Left renal cortex interstitium (tissue), 4 donors: ENCODE data around the gene GNPDA1. TPM values are rescaled to one million over a fixed set of nuclear protein-coding genes. Genes with fewer than 3 reads are reported as not detected.

ENCODE experiments used
- DNase-seq, 4 donors: peaks; one replicate each; pipeline ENCODE4 v3.0.0-alpha.2; 2013; ENCODE audit warnings: low read depth in 4 of 4, low spot score in 2 of 4, missing footprints in 1 of 4
- polyA plus RNA-seq, 4 donors: library from polyadenylated mRNA; unstranded; fragments of 120-200 nt; gene quantifications; one replicate each; pipeline ENCODE4 v1.2.1, GENCODE V29; 2013; ENCODE audit not compliant: insufficient read length in 4 of 4

The GNPDA1 gene
- polyA plus RNA-seq, 4 donors, result 60.1 to 62.8 (median 62.6) TPM

- DNase-seq, result peak; percentile 55 to 87 (median 76)
These were observed 12.0 kb upstream of the GNPDA1 start for GRCh38 chr5:142024771-142025304.

DNA sequence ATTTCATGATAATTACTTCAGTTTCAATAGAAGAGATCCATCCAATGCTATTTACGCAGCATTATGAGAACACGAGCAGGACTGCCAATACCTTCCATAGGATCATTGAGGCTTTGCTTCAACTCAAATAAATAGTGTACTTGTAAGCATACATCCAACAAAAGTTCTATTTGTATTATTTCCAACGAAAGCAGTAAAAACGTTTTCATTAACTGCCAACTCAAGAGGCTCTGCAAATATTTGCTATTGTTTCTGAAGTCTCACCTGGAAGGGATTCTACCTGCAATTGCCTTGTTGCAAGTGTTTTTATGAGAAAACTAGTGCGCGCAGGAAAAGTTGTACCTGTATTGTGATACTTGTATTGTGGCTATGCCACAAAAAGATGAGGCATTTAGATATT, 11.0 kb upstream of the GNPDA1 start:
- DNase-seq, result no peak

- DNase-seq, result no peak
These were observed 7.4 kb upstream of the GNPDA1 start for GRCh38 chr5:142020122-142020659.

GRCh38 chr5:142017832-142018427, 5.1 kb upstream of the GNPDA1 start:
- no peak for DNase-seq

DNA sequence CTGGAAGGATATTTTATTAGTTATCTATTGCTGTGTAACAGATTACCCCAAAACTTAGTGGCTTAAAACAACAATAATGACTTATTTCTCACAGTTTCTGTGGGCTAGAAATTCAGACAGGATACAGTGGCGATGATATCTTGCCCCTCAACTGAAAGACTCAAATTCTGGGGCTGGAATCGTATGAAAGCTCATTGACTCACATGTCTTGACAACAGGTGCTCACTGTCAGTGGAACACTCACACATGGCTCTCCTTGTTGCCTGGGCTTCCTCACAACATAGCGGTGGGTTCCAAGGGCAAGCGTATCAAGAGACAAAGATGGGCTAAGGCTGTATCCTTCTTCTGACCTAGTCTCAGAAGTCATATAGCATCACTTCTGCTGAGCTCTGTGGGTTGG, 3.7 kb upstream of the GNPDA1 start:
- no peak for DNase-seq

GRCh38 chr5:142015781-142016533, 3.1 kb upstream of the GNPDA1 start:
- DNase-seq, result no peak

GRCh38 chr5:142014911-142015584, 2.2 kb upstream of the GNPDA1 start:
- DNase-seq, result peak in 1 of 4 donors; percentile 15

DNA sequence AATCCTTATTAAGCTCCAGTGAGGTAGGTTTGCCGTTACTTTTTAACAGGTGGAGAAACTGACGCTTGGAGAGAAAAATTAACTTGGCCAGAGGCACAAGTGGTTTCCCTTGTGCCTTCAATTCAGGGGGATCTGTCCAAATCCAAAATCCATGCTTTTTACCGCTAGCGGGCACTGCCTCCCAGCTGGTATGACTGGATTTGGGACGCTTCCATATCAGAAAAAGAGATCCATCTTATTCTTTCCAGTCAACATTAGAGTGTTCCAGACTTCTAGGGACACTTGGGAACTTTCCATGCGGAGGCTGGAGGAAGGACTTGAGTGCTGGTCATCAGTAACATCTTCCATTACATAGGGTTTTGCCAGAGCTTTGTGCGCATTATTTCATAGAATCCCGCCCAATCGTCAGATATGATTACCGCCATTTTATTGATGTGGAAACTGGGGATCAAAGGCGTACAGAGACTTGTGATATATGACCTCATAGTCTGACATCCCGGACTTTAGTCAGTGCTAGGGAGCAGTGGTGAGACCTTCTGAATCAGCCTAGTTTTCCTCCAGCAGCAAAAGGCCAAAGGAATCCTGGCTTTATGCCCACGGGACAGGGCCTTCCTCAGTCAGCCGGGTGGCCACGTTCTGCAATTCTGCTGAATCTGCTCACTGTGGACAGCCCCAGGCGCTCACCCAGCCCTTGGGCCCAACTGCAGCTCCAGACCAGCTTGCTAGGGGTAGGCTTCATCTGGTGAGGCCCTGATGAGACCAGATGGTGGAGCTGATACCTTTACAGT, 1.1 kb upstream of the GNPDA1 start:
- DNase-seq, result no peak

- DNase-seq, result no peak
These were observed 541 bp downstream of the GNPDA1 start for GRCh38 chr5:142012186-142012785.

DNA sequence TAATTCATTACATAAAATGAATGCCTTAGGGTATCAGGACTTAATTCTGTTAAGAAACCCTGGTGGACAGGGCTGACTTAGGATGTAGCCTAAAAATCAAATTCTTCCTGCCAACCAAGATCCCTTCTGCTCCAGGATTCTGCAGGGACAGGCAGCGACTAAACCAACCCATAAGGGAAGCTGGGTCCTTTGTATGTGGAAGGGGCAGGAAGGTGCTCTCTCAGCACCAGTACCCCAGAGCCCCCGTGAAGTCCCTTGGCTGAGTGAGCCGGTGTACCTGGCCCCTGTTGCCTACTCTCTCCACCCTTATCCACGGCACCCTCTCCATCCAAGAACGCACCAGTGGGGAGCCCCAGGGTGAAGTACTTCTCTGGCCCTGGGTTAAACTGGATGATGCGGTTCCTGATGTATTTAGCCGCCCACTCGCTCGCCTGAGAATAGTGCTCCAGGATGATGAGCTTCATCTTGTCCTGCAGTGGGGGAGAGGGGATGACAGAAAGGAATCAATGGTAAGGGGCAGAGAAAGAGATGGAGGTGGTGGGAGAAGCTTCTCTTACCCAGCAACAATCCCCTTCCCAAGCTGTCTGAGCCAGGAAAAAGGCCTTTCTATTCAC, 1.1 kb downstream of the GNPDA1 start:
- DNase-seq, result no peak

GRCh38 chr5:142009886-142010285, 2.9 kb downstream of the GNPDA1 start:
- no peak for DNase-seq

DNA sequence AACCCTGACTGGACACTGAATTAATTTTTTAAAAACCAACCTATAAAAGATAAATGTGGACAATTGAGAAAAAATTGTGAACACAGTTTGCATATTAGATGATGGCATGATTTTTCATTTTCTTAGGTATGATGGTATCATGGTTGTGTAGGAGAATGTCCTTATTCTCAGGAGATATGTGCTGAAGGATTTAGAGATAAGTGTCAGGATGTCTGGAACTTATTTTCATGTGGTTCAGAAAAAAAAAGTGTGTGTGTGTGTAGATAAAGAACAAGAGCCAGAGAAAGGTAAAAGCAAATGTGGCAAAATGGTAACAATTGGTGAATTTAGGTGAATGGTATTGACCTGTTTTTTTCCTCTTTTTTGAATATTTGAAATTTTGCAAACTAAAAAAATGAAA, 4.0 kb downstream of the GNPDA1 start:
- DNase-seq, result no peak

DNA sequence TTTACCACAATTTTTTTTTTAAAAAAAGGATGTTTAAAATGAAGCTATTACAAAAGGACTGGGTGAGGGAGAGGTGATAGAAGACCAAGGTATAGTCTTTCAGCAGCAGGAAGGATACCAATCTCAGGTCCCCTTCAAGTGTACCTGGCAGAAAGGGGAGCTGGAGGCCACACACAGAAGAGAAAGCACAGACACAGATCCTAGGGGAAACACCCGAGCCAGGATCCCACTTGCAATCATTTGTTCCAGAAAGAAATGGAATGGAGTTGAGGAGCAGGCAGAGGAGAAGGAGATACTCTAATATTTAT, 5.6 kb downstream of the GNPDA1 start:
- no peak for DNase-seq

- DNase-seq, result no peak
These were observed 6.2 kb downstream of the GNPDA1 start for GRCh38 chr5:142006363-142007236.

DNA sequence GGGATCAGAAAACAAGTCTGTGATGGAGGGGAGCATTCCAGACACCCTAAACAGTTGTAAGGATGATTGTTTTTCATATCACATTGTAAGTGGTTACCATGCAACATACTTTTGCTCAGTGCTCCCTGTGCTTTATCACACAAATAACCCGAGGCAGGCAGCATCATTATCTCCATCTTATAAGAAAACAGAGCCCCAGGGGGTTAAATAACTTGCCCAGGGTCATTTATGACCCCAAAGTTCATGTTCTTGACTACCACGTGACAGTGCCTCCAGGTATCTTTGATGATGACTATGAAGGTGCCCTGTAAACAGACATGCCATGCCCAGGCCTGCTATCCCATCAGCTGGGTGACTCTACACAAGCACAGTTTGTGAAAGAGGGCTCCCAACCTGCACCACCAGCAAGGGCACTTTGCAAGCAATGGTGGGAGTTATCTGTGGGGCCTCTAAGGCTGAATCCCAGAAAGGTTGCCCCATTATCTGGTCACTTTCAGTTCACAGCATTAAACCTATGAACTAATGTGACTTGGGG, 9.5 kb downstream of the GNPDA1 start:
- no peak for DNase-seq

DNA sequence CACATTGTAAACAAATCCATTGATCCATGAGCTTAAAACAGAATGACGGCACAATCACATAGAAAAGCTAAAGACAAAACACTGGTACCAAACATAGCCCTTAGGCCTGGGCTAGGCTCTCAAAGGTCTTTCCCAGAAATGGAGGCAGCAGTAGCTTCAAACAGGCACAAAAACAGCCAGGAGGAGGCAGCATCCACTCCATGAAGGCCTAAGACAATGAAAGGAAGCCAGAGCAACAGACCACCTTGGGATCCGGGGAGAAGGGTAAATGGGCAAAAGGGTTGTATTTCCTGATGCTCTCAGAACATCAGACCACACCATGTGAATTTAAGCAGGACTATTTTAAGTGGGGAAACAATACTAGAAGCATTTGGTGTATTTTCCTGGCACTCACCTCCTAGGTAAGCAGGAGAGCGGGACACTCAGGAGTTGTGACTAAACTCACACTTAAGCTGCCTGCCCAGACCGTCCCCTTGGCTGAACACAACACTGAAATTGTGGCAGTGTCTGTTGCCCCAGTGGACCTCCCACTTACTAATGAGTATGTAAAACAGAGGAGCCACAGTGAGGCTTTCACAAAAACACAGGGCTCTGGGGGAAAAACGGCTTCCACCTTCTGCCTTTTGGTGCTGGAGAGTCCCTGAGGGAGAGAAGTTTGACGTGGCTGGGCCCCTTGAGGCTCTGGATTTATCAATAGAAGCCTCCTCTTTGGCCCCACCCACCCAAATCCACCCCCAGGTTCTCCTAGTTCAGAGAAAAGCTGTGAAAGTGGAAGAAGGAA, 11.9 kb downstream of the GNPDA1 start:
- DNase-seq, result no peak

GRCh38 chr5:142000173-142000572, 12.7 kb downstream of the GNPDA1 start:
- DNase-seq, result no peak
